Measurements from ENCODE around the gene FBXW5. TPM values are rescaled to one million over a fixed set of nuclear protein-coding genes. Genes with fewer than 3 reads are reported as not detected.

The FBXW5 gene
- polyA plus RNA-seq, 3 donors: 85.3 to 117 (median 92.7) TPM

DNA sequence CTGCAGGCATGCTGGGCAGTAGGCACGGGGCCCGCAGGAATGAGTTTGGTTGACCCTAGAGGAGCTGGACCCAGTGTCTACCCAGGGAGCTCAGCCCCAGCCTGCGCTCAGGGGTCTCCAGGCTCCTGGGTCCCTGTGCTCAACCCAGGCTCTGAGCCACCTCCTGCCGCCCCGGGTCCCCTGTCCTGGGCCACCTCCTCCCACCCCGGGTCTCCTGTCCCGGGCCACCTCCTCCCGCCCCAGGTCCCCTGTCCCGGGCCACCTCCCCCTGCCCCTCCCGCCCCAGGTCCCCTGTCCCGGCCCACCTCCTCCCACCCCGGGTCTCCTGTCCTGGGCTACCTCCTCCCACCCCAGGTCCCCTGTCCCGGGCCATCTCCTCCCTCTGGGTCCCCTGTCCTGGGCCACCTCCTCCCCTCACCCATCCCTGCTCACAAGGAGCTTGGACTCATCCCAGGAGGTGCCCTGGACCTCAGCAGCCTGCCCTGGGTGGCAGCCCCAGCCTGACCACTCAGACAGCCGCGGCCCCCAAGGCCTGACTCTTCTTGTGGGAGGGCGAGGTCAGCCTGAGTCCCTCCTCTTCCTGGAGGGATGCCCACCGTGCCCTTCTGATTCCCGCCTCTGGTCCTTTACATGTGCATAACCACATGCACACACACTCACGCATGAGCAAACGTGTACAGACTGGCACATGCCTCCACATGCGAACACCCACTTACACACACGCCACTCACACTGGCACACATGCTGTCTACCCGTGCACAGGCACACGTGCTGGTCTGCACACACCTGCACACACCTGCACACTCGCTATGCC lies 9.9 kb upstream of the FBXW5 start:
- intact Hi-C loops (cut with micrococcal nuclease): loop anchor here in 1 of 2 donors (5.0 kb wide), 1 partner anchor 107 kb away; the partner anchor contains the start of gene PHPT1
- 92% methylated on average over 16 of the region's 25 CpGs for WGBS (ENCODE audit: insufficient coverage)
- H2AFZ ChIP-seq (ENCODE audit: insufficient read depth, low read depth, low read length, poor library complexity, severe bottlenecking): no peak overlapping the region
- H3K4me1 ChIP-seq (ENCODE audit: control insufficient read depth in 1 of 2, insufficient read depth in 2 of 2, low read length in 2 of 2): peaks cover 7 to 10% of the 10 kb centered on the region in 2 donors
- H3K79me2 ChIP-seq (ENCODE audit: insufficient read depth, low read length): no peaks in the 10 kb centered on the region
- Mint-ChIP-seq H3K4me1 (peaks cover 4% of the 10 kb centered on the region), H3K27ac (no peak overlapping the region), H3K4me3 (no peak overlapping the region), H3K27me3 (ENCODE audit: low read depth in 3 of 3) (peaks cover 0 to 5% (median 0%) of the 10 kb centered on the region in 3 donors), H3K9me3 (peaks cover 0 to 5% (median 3%) of the 10 kb centered on the region in 7 donors), H3K36me3 (no peaks in the 10 kb centered on the region)
- H3K4me2 ChIP-seq (replicated peaks; ENCODE audit: extremely low read depth, low read length, poor library complexity, severe bottlenecking): no peak overlapping the region
- no peaks in the 10 kb centered on the region for H4K20me1 ChIP-seq (ENCODE audit: insufficient read depth, low read length)
- H3K27ac ChIP-seq (ENCODE audit: low read depth in 1 of 2, low read length in 2 of 2): no peak overlapping the region
- H3K9ac ChIP-seq (ENCODE audit: insufficient read depth, low read length, poor library complexity, severe bottlenecking): no peak overlapping the region
- no peaks in the 10 kb centered on the region for H3K36me3 ChIP-seq (replicated peaks in 1 of 2; ENCODE audit: control insufficient read depth in 1 of 2, insufficient read depth in 2 of 2, low read length in 2 of 2)
- no peak for TF ChIP-seq CTCF (IDR thresholded peaks at IDR 0.05)
- no peak overlapping the region for H3K4me3 ChIP-seq (replicated peaks in 1 of 3; ENCODE audit: low read depth in 2 of 3, low read length in 3 of 3)
- no peak for DNase-seq
- no peaks in the 10 kb centered on the region for H3K9me3 ChIP-seq (replicated peaks in 1 of 2; ENCODE audit: control insufficient read depth in 1 of 2, insufficient read depth in 1 of 2, low read length in 2 of 2)
- no peaks in the 10 kb centered on the region for H3K27me3 ChIP-seq (ENCODE audit: control insufficient read depth in 2 of 2, insufficient read depth in 2 of 2, low read length in 2 of 2)

DNA sequence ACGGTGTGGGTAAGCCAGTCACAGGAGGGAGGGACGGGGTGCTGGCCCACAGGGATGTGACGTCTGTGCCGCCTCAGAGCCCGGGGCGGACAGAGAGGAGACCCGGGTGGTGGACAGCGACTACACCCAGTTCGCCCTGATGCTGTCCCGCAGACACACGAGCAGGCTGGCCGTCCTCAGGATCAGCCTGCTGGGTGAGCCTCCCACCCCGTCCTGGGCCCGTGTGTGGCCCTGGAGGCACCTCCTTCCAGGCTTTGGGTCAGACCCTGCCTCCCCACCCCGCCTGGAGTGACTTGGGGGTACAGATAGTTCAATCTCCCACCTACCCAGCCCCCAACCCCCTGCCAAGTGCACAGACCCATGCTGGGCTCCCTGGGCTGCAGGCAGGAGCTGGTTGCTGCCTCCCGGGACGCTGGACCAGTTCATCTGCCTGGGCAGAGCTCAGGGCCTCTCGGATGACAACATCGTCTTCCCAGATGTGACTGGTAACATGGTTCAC lies 9.3 kb upstream of the FBXW5 start:
- Histone ChIP-seq H3K9ac (ENCODE audit: insufficient read depth, low read length, poor library complexity, severe bottlenecking) (no peak overlapping the region), H3K4me3 (replicated peaks in 1 of 3; ENCODE audit: low read depth in 2 of 3, low read length in 3 of 3) (no peak overlapping the region), H2AFZ (ENCODE audit: insufficient read depth, low read depth, low read length, poor library complexity, severe bottlenecking) (no peak overlapping the region), H3K9me3 (replicated peaks in 1 of 2; ENCODE audit: control insufficient read depth in 1 of 2, insufficient read depth in 1 of 2, low read length in 2 of 2) (no peaks in the 10 kb centered on the region), H4K20me1 (ENCODE audit: insufficient read depth, low read length) (no peaks in the 10 kb centered on the region), H3K27ac (ENCODE audit: low read depth in 1 of 2, low read length in 2 of 2) (no peak overlapping the region), H3K4me1 (ENCODE audit: control insufficient read depth in 1 of 2, insufficient read depth in 2 of 2, low read length in 2 of 2) (peaks cover 13 to 15% of the 10 kb centered on the region in 2 donors), H3K79me2 (ENCODE audit: insufficient read depth, low read length) (no peaks in the 10 kb centered on the region), H3K36me3 (replicated peaks in 1 of 2; ENCODE audit: control insufficient read depth in 1 of 2, insufficient read depth in 2 of 2, low read length in 2 of 2) (no peaks in the 10 kb centered on the region), H3K4me2 (replicated peaks; ENCODE audit: extremely low read depth, low read length, poor library complexity, severe bottlenecking) (no peak overlapping the region), H3K27me3 (ENCODE audit: control insufficient read depth in 2 of 2, insufficient read depth in 2 of 2, low read length in 2 of 2) (no peaks in the 10 kb centered on the region)
- WGBS (ENCODE audit: insufficient coverage): 92% methylated on average over 17 of the region's 19 CpGs
- Mint-ChIP-seq H3K4me1 (peaks cover 5% of the 10 kb centered on the region), H3K27me3 (ENCODE audit: low read depth in 3 of 3) (peaks cover 0 to 5% (median 0%) of the 10 kb centered on the region in 3 donors), H3K9me3 (peaks cover 0 to 5% (median 3%) of the 10 kb centered on the region in 7 donors), H3K4me3 (no peak overlapping the region), H3K36me3 (no peaks in the 10 kb centered on the region), H3K27ac (no peak overlapping the region)
- intact Hi-C loops (cut with micrococcal nuclease): loop anchor here in 1 of 2 donors (5.0 kb wide), 1 partner anchor 107 kb away; the partner anchor contains the start of gene PHPT1
- no peak for DNase-seq
- no peak for TF ChIP-seq CTCF (IDR thresholded peaks at IDR 0.05)
